Epithelial cell of proximal tubule (primary cell): ENCODE results near the gene ATP5MK. TPM values are rescaled to one million over a fixed set of nuclear protein-coding genes. Genes with fewer than 3 reads are reported as not detected.
A peak's percentile ranks its signal among the peaks of the same experiment; 100 is the strongest.

Source experiments
- DNase-seq: peaks from one replicate; pipeline ENCODE4 v3.0.0-alpha.2; 2011; ENCODE audit warnings: low read depth
- H3K4me3 ChIP-seq: 2 replicates; pipeline ENCODE4 v1.5.1; 2011; ENCODE audit warnings: low read depth, mild to moderate bottlenecking, low read length
- total RNA-seq: library from RNA; depleted of rRNA; stranded (reverse); fragments of >200 nt; gene quantifications from 2 replicates; pipeline ENCODE4 v1.2.3, GENCODE V29; 2015
- TF ChIP-seq, protein P1 (sequence below): conservative IDR thresholded peaks from 2 replicates; pipeline ENCODE4 v1.5.1; 2012; ENCODE audit warnings: low read depth, mild to moderate bottlenecking, low read length

ATP5MK gene
- total RNA-seq, 1 donor from 2014 or later = 562 TPM

DNA sequence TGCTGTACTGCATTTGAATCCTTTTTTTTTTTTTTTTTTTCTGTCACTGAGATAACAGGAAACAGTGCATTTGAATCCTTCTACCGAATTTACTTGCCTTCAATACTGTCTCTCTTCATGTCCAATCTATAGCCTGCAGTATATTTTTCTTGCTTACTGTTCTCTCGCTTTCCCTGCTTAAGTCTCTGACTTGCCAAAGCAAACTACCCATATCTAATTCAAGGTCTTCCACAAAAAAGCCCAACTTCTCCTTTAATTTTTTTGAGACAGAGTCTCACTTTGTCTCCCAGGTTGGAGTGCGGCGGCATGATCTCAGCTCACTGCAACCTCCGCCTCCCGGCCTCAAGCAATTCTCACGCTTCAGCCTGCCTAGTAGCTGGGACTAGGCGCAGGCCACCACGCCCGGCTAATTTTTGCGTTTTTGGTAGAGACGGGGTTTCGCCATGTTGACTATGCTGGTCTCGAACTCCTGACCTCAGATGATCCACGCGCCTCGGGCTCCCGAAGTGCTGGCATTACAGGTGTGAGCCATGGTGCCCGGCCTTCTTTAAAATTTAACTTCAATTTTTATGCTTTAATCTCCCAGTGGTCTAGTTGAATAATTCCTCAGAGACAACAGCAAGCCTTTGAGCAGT is 1.0 kb upstream of the ATP5MK start:
- TF ChIP-seq, protein P1, sequence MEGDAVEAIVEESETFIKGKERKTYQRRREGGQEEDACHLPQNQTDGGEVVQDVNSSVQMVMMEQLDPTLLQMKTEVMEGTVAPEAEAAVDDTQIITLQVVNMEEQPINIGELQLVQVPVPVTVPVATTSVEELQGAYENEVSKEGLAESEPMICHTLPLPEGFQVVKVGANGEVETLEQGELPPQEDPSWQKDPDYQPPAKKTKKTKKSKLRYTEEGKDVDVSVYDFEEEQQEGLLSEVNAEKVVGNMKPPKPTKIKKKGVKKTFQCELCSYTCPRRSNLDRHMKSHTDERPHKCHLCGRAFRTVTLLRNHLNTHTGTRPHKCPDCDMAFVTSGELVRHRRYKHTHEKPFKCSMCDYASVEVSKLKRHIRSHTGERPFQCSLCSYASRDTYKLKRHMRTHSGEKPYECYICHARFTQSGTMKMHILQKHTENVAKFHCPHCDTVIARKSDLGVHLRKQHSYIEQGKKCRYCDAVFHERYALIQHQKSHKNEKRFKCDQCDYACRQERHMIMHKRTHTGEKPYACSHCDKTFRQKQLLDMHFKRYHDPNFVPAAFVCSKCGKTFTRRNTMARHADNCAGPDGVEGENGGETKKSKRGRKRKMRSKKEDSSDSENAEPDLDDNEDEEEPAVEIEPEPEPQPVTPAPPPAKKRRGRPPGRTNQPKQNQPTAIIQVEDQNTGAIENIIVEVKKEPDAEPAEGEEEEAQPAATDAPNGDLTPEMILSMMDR = no peak
- DNase-seq = no peak
- H3K4me3 ChIP-seq = peak overlapping the region; percentile 83

DNA sequence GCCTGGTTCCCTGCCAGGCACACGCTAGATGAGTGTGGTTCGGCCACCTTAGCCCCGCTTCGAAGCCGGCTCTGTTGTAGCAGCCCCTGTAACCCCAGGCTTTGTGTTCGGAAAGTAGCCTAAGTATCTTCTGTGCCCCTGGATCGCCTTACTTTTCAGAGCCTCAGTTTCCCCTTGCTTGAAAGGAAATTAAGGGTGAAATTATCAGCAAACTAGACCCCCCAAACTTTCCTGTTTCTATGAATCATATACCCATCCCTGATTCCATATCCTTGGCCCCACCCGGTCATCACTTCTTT is 463 bp upstream of the ATP5MK start:
- H3K4me3 ChIP-seq = peak overlapping the region; percentile 83
- TF ChIP-seq, protein P1 = no peak
- no peak for DNase-seq

DNA sequence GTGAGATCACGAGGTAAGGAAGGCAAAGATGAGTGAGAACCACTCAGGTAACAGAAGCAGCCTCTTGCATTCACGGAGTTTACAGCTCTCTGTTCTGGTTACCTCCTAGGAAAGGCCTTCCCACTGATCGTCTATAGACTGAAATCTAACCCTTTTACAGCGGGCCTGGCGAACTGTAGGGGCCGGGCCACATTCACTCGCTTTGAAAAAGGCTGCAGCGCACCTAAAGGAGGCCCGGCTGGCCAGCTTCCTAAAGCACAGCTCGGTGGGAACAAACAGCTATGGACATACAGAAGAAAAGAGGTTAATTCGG is 565 bp downstream of the ATP5MK start:
- H3K4me3 ChIP-seq = peak overlapping the region; percentile 83
- TF ChIP-seq, protein P1 = no peak
- no peak for DNase-seq

DNA sequence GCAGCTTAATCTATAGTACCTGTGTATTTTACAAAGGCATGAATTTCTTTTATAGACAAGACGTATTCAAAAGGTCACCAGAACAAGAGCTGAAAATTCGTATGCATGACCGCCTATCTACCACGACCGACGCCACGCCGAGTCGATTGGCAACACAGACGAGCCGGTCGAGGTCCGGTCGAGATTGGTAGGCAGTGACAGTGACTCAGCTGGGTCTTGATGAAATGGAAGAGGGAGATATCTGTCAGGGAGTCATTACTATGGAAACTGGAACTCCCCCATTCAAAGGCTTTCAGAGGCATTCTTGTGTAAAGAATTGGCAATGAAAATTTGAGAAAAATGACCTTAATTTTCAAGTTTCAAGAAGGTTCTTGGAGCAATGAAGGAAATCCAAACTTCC is 2.1 kb downstream of the ATP5MK start:
- H3K4me3 ChIP-seq = peak overlapping the region; percentile 83
- TF ChIP-seq, protein P1 = no peak
- no peak for DNase-seq

DNA sequence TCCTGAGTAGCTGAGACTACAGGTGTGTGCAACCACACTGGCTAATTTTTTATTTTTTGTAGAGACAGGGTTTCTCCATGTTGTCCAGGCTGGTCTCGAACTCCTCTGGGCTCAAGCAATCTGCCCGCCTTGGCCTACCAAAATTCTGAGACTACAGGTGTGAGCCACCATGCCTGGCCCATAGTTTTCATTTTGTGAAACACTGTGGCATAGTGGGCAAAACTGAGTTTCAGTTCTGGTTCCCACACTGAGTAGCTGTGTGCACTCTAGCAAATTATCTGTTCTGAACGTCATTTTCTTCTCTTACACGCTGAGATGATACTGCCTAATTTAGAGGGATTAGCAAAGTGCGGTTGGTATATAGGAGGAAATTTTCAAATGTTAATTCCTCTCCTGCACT is 13.5 kb downstream of the ATP5MK start:
- DNase-seq = no peak
- TF ChIP-seq, protein P1 = no peak
- H3K4me3 ChIP-seq = no peak overlapping the region

DNA sequence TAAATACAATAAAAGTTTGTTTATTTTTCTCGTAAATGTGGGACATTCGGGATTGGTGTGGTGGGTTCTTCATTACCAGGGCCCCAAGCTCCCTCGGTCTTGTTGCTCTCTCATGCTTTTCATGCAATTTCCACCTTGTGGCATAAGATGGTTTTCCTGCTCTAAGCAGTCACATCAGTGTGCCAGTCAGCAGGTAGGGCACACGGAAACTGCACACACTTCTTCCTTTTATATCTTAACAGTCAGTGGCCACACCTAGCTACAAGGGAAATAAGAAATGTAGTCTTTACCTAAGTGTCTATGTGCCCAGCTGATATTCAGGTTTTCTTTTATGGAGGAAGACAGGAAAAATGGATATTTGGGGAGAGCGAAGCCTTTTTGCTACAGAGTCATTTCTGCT is 22.0 kb downstream of the ATP5MK start:
- no peak for DNase-seq
- no peak overlapping the region for H3K4me3 ChIP-seq

DNA sequence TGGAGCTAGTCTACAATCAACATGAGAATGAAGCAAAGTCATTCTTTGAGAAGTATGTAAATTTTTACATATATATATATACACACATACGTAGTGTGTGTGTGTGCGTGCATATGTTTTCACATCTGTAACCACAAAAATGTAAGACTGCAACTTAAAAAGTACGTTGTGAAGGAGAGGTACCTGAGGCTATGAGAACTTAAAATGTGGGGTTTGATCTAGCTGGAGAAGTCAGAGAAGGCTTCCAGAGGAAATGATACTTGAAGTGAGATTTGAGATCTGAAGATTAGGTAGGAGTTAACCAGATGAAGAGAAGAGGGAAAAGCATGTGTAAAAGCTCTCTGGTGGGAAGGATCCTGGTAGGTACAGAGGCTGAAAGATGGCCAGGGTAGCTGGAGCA is 22.7 kb downstream of the ATP5MK start:
- TF ChIP-seq, protein P1 = no peak
- H3K4me3 ChIP-seq = no peak overlapping the region
- no peak for DNase-seq

More for the DNA sequence above, 22.0 kb downstream of the ATP5MK start:
- TF ChIP-seq, protein P1 = no peak
